B cell (primary cell): Measurements from ENCODE around the gene EMP2.

ENCODE experiments used
- EZH2 ChIP-seq: IDR thresholded peaks from 2 replicates; pipeline ENCODE4 v1.6.1; 2012; ENCODE audit warnings: borderline replicate concordance, low read depth, mild to moderate bottlenecking, moderate library complexity, low read length; ENCODE audit not compliant: insufficient read depth, poor library complexity, severe bottlenecking
- TF ChIP-seq, protein P1 (sequence below): fragments of 200-600 bp; IDR thresholded peaks from one replicate; pipeline ENCODE4 v1.8.0; 2022; ENCODE audit warnings: antibody characterized with exemption, mild to moderate bottlenecking

DNA sequence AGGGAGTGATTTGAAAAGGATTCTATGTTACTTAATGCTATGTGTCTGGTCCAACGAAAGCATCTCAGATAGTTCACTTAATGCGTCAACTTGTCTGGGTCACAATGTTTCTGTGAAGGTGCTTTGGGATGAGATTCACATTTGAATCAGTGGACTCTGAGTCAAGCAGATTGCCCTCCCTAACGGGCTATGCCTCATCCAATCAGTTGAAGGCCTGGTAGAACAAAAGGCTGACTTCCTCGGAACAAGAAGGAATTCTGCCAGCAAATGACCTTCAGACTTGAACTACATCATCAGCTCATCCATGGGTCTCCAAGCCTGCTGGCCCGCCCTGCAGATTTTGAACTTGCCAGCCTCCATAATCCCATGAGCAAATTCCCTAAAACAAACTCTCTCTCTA, 15.2 kb downstream of the EMP2 start:
- no peak for TF ChIP-seq EZH2
- TF ChIP-seq, protein P1, sequence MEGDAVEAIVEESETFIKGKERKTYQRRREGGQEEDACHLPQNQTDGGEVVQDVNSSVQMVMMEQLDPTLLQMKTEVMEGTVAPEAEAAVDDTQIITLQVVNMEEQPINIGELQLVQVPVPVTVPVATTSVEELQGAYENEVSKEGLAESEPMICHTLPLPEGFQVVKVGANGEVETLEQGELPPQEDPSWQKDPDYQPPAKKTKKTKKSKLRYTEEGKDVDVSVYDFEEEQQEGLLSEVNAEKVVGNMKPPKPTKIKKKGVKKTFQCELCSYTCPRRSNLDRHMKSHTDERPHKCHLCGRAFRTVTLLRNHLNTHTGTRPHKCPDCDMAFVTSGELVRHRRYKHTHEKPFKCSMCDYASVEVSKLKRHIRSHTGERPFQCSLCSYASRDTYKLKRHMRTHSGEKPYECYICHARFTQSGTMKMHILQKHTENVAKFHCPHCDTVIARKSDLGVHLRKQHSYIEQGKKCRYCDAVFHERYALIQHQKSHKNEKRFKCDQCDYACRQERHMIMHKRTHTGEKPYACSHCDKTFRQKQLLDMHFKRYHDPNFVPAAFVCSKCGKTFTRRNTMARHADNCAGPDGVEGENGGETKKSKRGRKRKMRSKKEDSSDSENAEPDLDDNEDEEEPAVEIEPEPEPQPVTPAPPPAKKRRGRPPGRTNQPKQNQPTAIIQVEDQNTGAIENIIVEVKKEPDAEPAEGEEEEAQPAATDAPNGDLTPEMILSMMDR, result no peak
